Measurements from ENCODE around the gene TBC1D7. TPM values are rescaled to one million over a fixed set of nuclear protein-coding genes. Genes with fewer than 3 reads are reported as not detected.

Gene TBC1D7
- total RNA-seq, 6 donors from 2014 or later: 8.1 to 32.5 (median 14.3) TPM

GRCh38 chr6:13369591-13369990 is 41.3 kb upstream of the TBC1D7 start:
- Histone ChIP-seq H3K27ac (peak overlapping the region in 1 of 4 donors; percentile 12), H3K4me1 (peaks cover 4 to 15% (median 12%) of the 10 kb centered on the region in 4 donors), H3K4me3 (no peak overlapping the region), H3K36me3 (peaks cover 0 to 10% (median 9%) of the 10 kb centered on the region in 4 donors), H3K9me3 (no peaks in the 10 kb centered on the region), H3K27me3 (no peaks in the 10 kb centered on the region)
- ATAC-seq (ENCODE audit: low FRiP score in 2 of 2): no peak
- DNase-seq: no peak
- TF ChIP-seq POLR2AphosphoS5 (IDR thresholded peaks at IDR 0.05): no peak
- TF ChIP-seq CTCF (IDR thresholded peaks at IDR 0.05): no peak
- TF ChIP-seq POLR2A (IDR thresholded peaks at IDR 0.05): no peak
- TF ChIP-seq EP300 (IDR thresholded peaks at IDR 0.05): no peak
- WGBS, 2 donors: 0% methylated on average over 1 of the region's 1 CpG

GRCh38 chr6:13368731-13369115 is 40.4 kb upstream of the TBC1D7 start:
- ATAC-seq (ENCODE audit: low FRiP score in 2 of 2): no peak
- peaks cover 0 to 19% (median 14%) of the 10 kb centered on the region in 4 donors for H3K36me3 ChIP-seq
- no peak overlapping the region for H3K27ac ChIP-seq
- H3K4me3 ChIP-seq: no peak overlapping the region
- no peaks in the 10 kb centered on the region for H3K9me3 ChIP-seq
- no peak for DNase-seq
- H3K4me1 ChIP-seq: peaks cover 4 to 15% (median 12%) of the 10 kb centered on the region in 4 donors
- no peak for TF ChIP-seq EP300 (IDR thresholded peaks at IDR 0.05)
- TF ChIP-seq POLR2A (IDR thresholded peaks at IDR 0.05): no peak
- no peak for TF ChIP-seq CTCF (IDR thresholded peaks at IDR 0.05)
- no peak for TF ChIP-seq POLR2AphosphoS5 (IDR thresholded peaks at IDR 0.05)
- no peaks in the 10 kb centered on the region for H3K27me3 ChIP-seq

GRCh38 chr6:13368079-13368730 is 39.9 kb upstream of the TBC1D7 start:
- H3K4me1 ChIP-seq: peaks cover 4 to 15% (median 12%) of the 10 kb centered on the region in 4 donors
- 77 to 82% methylated on average over 7 of the region's 7 CpGs for WGBS, 2 donors
- TF ChIP-seq POLR2A (IDR thresholded peaks at IDR 0.05): no peak
- no peak for TF ChIP-seq POLR2AphosphoS5 (IDR thresholded peaks at IDR 0.05)
- no peak for TF ChIP-seq EP300 (IDR thresholded peaks at IDR 0.05)
- no peak for TF ChIP-seq CTCF (IDR thresholded peaks at IDR 0.05)
- no peak for ATAC-seq (ENCODE audit: low FRiP score in 2 of 2)
- H3K27ac ChIP-seq: peak overlapping the region in 1 of 4 donors; percentile 6
- DNase-seq: no peak
- H3K4me3 ChIP-seq: no peak overlapping the region
- H3K27me3 ChIP-seq: no peaks in the 10 kb centered on the region
- H3K9me3 ChIP-seq: no peaks in the 10 kb centered on the region
- H3K36me3 ChIP-seq: peaks cover 0 to 21% (median 14%) of the 10 kb centered on the region in 4 donors

- Histone ChIP-seq H3K4me1 (peaks cover 4 to 15% (median 10%) of the 10 kb centered on the region in 4 donors), H3K36me3 (peaks cover 0 to 21% (median 14%) of the 10 kb centered on the region in 4 donors), H3K27me3 (no peaks in the 10 kb centered on the region), H3K4me3 (no peak overlapping the region), H3K27ac (peak overlapping the region in 2 of 4 donors; percentile 2 to 6), H3K9me3 (no peaks in the 10 kb centered on the region)
- 24 to 54% methylated on average over 3 of the region's 3 CpGs for WGBS, 2 donors
- TF ChIP-seq CTCF (IDR thresholded peaks at IDR 0.05) (no peak), EP300 (IDR thresholded peaks at IDR 0.05) (no peak), POLR2AphosphoS5 (IDR thresholded peaks at IDR 0.05) (no peak), POLR2A (IDR thresholded peaks at IDR 0.05) (no peak)
- DNase-seq (no peak), ATAC-seq (ENCODE audit: low FRiP score in 2 of 2) (no peak)
Measured at GRCh38 chr6:13367396-13367795, 39.1 kb upstream of the TBC1D7 start.

GRCh38 chr6:13365320-13365719 is 37.0 kb upstream of the TBC1D7 start:
- no peak for ATAC-seq (ENCODE audit: low FRiP score in 2 of 2)
- Histone ChIP-seq H3K4me1 (peaks cover 9 to 22% (median 10%) of the 10 kb centered on the region in 4 donors), H3K27me3 (no peaks in the 10 kb centered on the region), H3K27ac (no peak overlapping the region), H3K36me3 (peaks cover 0 to 21% (median 14%) of the 10 kb centered on the region in 4 donors), H3K9me3 (no peaks in the 10 kb centered on the region), H3K4me3 (no peak overlapping the region)
- WGBS, 2 donors: 94 to 97% methylated on average over 38 to 39 of the region's 39 CpGs
- TF ChIP-seq CTCF (IDR thresholded peaks at IDR 0.05) (no peak), POLR2A (IDR thresholded peaks at IDR 0.05) (no peak), POLR2AphosphoS5 (IDR thresholded peaks at IDR 0.05) (no peak), EP300 (IDR thresholded peaks at IDR 0.05) (no peak)
- peak in 1 of 2 donors; percentile 78 for DNase-seq

Data from upper lobe of left lung (tissue), 6 donors.